Lower lobe of right lung (tissue), 2 donors: ENCODE measurements around the gene KRTAP9-7. TPM values are rescaled to one million over a fixed set of nuclear protein-coding genes. Genes with fewer than 3 reads are reported as not detected.
"Not testable (repeated sequence)": the region's sequence is repeated elsewhere in the genome, so short reads cannot be mapped to it uniquely, and the experiment has no call there.

Experiments
- ATAC-seq, 2 donors: fragments of 200-7000 bp; cut with Tn5 transposase; one replicate each; pipeline ENCODE4 v1.9.1; 2020 to 2022; ENCODE audit warnings: mild to moderate bottlenecking in 2 of 2, moderate library complexity in 2 of 2
- DNase-seq: peaks from one replicate; pipeline ENCODE4 v3.0.0-alpha.2; 2020
- H3K27ac ChIP-seq: fragments of 200-600 bp; one replicate; pipeline ENCODE4 v1.8.0; 2022
- H3K27me3 ChIP-seq: fragments of 200-600 bp; one replicate; pipeline ENCODE4 v1.8.0; 2022; ENCODE audit warnings: low read depth
- H3K36me3 ChIP-seq: fragments of 200-600 bp; one replicate; pipeline ENCODE4 v1.8.0; 2022; ENCODE audit warnings: mild to moderate bottlenecking
- H3K4me1 ChIP-seq: fragments of 200-600 bp; one replicate; pipeline ENCODE4 v1.8.0; 2022
- H3K4me3 ChIP-seq: fragments of 200-600 bp; one replicate; pipeline ENCODE4 v1.8.0; 2022; ENCODE audit warnings: mild to moderate bottlenecking
- H3K9me3 ChIP-seq: fragments of 200-600 bp; one replicate; pipeline ENCODE4 v1.8.0; 2022
- intact Hi-C: fragments of 100-400 bp; cut with DNase I; formaldehyde crosslinking; loops from one replicate; pipeline ENCODE4 v1.11.0; 2022
- long read RNA-seq: library from polyadenylated mRNA; unstranded; transcript quantifications from one replicate; pipeline ENCODE4 v2.0.0, GENCODE V29; 2021
- total RNA-seq: library from RNA; stranded (reverse); fragmentation: NEBNext Ultra II Directional; extraction: Animal tissue kit (Norgen Biotek cat#: 25700); gene quantifications from one replicate; pipeline ENCODE4 v1.2.1, GENCODE V29; 2021
- TF ChIP-seq, protein P1 (sequence below): fragments of 200-600 bp; IDR thresholded peaks from one replicate; pipeline ENCODE4 v1.8.0; 2022; ENCODE audit warnings: antibody characterized with exemption, mild to moderate bottlenecking
- donor health status: DM: no; HTN: yes; CAD: no; lungs with severe emphysema.

KRTAP9-7 gene
- not detected for total RNA-seq
- long read RNA-seq, result 0 reads

DNA sequence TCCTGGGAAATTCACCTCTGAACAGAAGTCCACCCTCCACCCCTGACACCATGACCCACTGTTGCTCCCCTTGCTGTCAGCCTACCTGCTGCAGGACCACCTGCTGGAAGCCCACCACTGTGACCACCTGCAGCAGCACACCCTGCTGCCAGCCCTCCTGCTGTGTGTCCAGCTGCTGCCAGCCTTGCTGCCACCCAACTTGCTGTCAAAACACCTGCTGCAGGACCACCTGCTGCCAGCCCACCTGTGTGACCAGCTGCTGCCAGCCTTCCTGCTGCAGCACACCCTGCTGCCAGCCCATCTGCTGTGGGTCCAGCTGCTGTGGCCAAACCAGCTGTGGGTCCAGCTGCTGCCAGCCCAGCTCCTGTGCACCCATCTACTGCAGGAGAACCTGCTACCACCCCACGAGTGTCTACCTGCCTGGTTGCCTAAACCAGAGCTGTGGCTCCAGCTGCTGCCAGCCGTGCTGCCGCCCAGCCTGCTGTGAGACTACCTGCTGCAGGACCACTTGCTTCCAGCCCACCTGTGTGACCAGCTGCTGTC is at the start of gene KRTAP9-7:
Gene KRTAP9-7 (plus strand): TSS at position 51 of the 543 bp plus-strand sequence. CDS start 0 bp downstream, at position 51.
- intact Hi-C loops, result not testable (repeated sequence)

GRCh38 chr17:41226051-41226450 is 49.4 kb upstream of the KRTAP9-7 start:
- intact Hi-C loops, result no loop called here
- no peaks in the 10 kb centered on the region for H3K4me1 ChIP-seq
- ATAC-seq (no peak), DNase-seq (no peak)
- H3K27me3 ChIP-seq, result peaks cover 7% of the 10 kb centered on the region
- H3K36me3 ChIP-seq, result no peaks in the 10 kb centered on the region
- TF ChIP-seq, protein P1, sequence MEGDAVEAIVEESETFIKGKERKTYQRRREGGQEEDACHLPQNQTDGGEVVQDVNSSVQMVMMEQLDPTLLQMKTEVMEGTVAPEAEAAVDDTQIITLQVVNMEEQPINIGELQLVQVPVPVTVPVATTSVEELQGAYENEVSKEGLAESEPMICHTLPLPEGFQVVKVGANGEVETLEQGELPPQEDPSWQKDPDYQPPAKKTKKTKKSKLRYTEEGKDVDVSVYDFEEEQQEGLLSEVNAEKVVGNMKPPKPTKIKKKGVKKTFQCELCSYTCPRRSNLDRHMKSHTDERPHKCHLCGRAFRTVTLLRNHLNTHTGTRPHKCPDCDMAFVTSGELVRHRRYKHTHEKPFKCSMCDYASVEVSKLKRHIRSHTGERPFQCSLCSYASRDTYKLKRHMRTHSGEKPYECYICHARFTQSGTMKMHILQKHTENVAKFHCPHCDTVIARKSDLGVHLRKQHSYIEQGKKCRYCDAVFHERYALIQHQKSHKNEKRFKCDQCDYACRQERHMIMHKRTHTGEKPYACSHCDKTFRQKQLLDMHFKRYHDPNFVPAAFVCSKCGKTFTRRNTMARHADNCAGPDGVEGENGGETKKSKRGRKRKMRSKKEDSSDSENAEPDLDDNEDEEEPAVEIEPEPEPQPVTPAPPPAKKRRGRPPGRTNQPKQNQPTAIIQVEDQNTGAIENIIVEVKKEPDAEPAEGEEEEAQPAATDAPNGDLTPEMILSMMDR, result no peak
- H3K27ac ChIP-seq, result no peak overlapping the region
- H3K4me3 ChIP-seq, result no peak overlapping the region
- H3K9me3 ChIP-seq, result no peaks in the 10 kb centered on the region

More for the DNA sequence above, at the start of gene KRTAP9-7:
- not testable (repeated sequence) for DNase-seq, ATAC-seq, H3K4me3 ChIP-seq, H3K4me1 ChIP-seq, H3K27me3 ChIP-seq, H3K36me3 ChIP-seq, H3K9me3 ChIP-seq, H3K27ac ChIP-seq

DNA sequence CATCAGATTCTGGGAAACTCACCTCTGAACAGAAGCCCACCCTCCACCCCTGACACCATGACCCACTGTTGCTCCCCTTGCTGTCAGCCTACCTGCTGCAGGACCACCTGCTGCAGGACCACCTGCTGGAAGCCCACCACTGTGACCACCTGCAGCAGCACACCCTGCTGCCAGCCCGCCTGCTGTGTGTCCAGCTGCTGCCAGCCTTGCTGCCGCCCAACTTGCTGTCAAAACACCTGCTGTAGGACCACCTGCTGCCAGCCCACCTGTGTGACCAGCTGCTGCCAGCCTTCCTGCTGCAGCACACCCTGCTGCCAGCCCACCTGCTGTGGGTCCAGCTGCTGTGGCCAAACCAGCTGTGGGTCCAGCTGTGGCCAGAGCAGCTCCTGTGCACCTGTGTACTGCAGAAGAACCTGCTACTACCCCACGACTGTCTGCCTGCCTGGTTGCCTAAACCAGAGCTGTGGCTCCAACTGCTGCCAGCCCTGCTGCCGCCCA is 48.9 kb upstream of the KRTAP9-7 start, which contains the start of gene KRTAP9-2:
Gene KRTAP9-2 (plus strand): TSS at position 51 of the 498 bp plus-strand sequence. CDS start 7 bp downstream, at position 58.
- H3K27me3 ChIP-seq, H3K4me3 ChIP-seq, H3K36me3 ChIP-seq, H3K4me1 ChIP-seq, ATAC-seq, H3K9me3 ChIP-seq, H3K27ac ChIP-seq, DNase-seq, intact Hi-C loops: not testable (repeated sequence)

DNA sequence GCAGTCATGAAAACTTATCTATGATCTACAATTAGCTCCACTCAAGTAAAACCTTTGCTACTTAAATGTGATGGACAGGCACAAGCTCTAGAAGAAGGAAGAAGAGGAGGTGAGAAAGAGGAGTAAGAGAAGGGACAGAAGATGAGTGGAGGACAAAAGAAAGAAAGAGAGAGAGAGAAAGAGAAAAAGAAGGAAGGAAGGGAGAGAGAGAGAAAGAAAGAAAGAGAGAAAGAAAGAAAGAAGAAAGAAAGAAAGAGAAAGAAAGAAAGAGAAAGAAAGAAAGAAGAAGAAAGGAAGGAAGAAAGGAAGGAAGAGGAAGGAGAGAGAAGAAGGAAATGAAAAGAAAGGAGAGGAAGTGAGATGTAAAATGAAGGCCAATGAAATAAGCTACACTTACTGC is 45.4 kb upstream of the KRTAP9-7 start:
- Histone ChIP-seq H3K4me1 (no peaks in the 10 kb centered on the region), H3K27me3 (peaks cover 16% of the 10 kb centered on the region), H3K36me3 (no peaks in the 10 kb centered on the region), H3K27ac (no peak overlapping the region), H3K9me3 (no peaks in the 10 kb centered on the region), H3K4me3 (no peak overlapping the region)
- TF ChIP-seq, protein P1, result no peak
- intact Hi-C loops, result no loop called here
- DNase-seq (no peak), ATAC-seq (no peak)

DNA sequence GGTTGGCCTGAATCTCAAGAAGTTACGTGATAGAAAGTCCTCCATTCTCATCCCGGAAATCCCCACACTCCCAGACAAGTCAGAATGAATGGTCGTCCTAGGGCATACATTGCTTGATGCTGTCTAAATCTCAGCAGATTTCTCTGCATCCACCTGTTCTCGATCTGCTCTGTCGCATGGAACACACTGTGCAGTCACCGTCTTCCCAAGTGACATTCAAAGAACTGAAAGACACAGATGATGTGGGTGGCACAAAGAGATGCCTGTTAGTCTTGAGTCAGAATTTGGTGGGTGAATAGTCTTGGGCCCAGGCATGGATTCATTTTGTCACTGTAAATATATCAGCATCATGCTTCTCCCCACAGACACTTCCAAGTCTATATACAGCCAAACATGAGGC is 43.8 kb upstream of the KRTAP9-7 start:
- TF ChIP-seq, protein P1, result no peak
- H3K4me1 ChIP-seq, result no peaks in the 10 kb centered on the region
- peaks cover 16% of the 10 kb centered on the region for H3K27me3 ChIP-seq
- ATAC-seq (no peak), DNase-seq (no peak)
- no peak overlapping the region for H3K4me3 ChIP-seq
- H3K9me3 ChIP-seq, result no peaks in the 10 kb centered on the region
- H3K36me3 ChIP-seq, result no peaks in the 10 kb centered on the region
- intact Hi-C loops, result no loop called here
- no peak overlapping the region for H3K27ac ChIP-seq

DNA sequence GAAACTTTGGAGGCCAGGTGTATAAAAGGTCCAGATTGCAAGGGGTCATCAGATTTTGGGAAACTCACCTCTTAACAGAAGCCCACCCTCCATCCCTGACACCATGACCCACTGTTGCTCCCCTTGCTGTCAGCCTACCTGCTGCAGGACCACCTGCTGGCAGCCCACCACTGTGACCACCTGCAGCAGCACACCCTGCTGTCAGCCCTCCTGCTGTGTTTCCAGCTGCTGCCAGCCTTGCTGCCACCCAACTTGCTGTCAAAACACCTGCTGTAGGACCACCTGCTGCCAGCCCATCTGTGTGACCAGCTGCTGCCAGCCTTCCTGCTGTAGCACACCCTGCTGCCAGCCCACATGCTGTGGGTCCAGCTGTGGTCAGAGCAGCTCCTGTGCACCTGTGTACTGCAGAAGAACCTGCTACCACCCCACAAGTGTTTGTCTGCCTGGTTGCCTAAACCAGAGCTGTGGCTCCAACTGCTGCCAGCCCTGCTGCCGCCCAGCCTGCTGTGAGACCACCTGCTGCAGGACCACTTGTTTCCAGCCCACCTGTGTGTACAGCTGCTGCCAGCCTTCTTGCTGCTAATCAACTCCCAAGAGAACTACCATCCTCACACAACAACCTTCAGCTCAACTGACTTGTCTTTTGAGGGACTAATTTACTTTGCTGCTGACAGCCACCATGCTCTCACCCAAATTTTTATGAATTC is 42.9 kb upstream of the KRTAP9-7 start, which contains the start of gene KRTAP9-3:
Gene KRTAP9-3 (plus strand): TSS at position 51 of the 707 bp plus-strand sequence. CDS start 53 bp downstream, at position 104.
- H3K27ac ChIP-seq, ATAC-seq, H3K9me3 ChIP-seq, H3K4me3 ChIP-seq, H3K4me1 ChIP-seq, H3K36me3 ChIP-seq, intact Hi-C loops, DNase-seq: not testable (repeated sequence)
- H3K27me3 ChIP-seq, result peaks cover 16% of the 10 kb centered on the region

- DNase-seq, H3K9me3 ChIP-seq, intact Hi-C loops, H3K4me1 ChIP-seq, H3K36me3 ChIP-seq, H3K4me3 ChIP-seq, ATAC-seq, H3K27me3 ChIP-seq, H3K27ac ChIP-seq: not testable (repeated sequence)
Measured at GRCh38 chr17:41237116-41237515, 38.4 kb upstream of the KRTAP9-7 start.

GRCh38 chr17:41237949-41238437 is 37.5 kb upstream of the KRTAP9-7 start, which contains the start of gene KRTAP9-8:
TSS of gene KRTAP9-8 (plus strand) at chr17:41237999. CDS start at chr17:41238052, 53 bp downstream.
- H3K4me3 ChIP-seq, intact Hi-C loops, H3K36me3 ChIP-seq, DNase-seq, H3K4me1 ChIP-seq, H3K27ac ChIP-seq, H3K27me3 ChIP-seq, ATAC-seq, H3K9me3 ChIP-seq: not testable (repeated sequence)

GRCh38 chr17:41246995-41247787 is 28.3 kb upstream of the KRTAP9-7 start:
- H3K9me3 ChIP-seq, DNase-seq, H3K27ac ChIP-seq, H3K4me3 ChIP-seq, H3K27me3 ChIP-seq, H3K4me1 ChIP-seq, ATAC-seq, H3K36me3 ChIP-seq, intact Hi-C loops: not testable (repeated sequence)
